Right atrium auricular region (tissue), 2 donors: Measurements from ENCODE around the gene CEACAM16. TPM values are rescaled to one million over a fixed set of nuclear protein-coding genes. Genes with fewer than 3 reads are reported as not detected.

Experiments
- DNase-seq: peaks from one replicate; pipeline ENCODE4 v3.0.0-alpha.2; 2019; ENCODE audit warnings: low spot score
- H3K27ac ChIP-seq, 2 donors: fragments of 200-600 bp; sonication (generic); 1 replicate in 1 of 2; 2 replicates in 1 of 2; pipeline ENCODE4 v1.5.1; 2016 to 2019
- H3K27me3 ChIP-seq, 2 donors: fragments of 200-600 bp; sonication (generic); one replicate each; pipeline versions ENCODE4 v1.5.1 to v1.6.0; 2017 to 2019
- H3K36me3 ChIP-seq: fragments of 200-600 bp; sonication (generic); one replicate; pipeline ENCODE4 v1.5.1; 2016
- H3K4me1 ChIP-seq, 2 donors: fragments of 200-600 bp; sonication (generic); one replicate each; pipeline versions ENCODE4 v1.5.1 to v1.6.0; 2017 to 2019
- H3K4me3 ChIP-seq, 2 donors: fragments of 200-600 bp; sonication (generic); 1 replicate in 1 of 2; 2 replicates in 1 of 2; pipeline ENCODE4 v1.5.1; 2017 to 2019; ENCODE audit warnings: mild to moderate bottlenecking in 1 of 2, moderate library complexity in 1 of 2
- H3K9me3 ChIP-seq, 2 donors: fragments of 200-600 bp; sonication (generic); one replicate each; pipeline ENCODE4 v1.5.1; 2019
- CTCF ChIP-seq, 2 donors: fragments of 200-600 bp; sonication (generic); IDR thresholded peaks; one replicate each; pipeline ENCODE4 v1.5.1; 2019; ENCODE audit warnings: antibody characterized with exemption in 2 of 2
- total RNA-seq, 2 donors: library from RNA; depleted of rRNA; stranded (reverse); fragments of >200 nt; gene quantifications; one replicate each; pipeline ENCODE4 v1.1.0, GENCODE V29; 2016

CEACAM16 gene
- total RNA-seq, 2 donors from 2014 or later: not detected

GRCh38 chr19:44657211-44657921 lies 41.6 kb upstream of the CEACAM16 start:
- peaks cover 96% of the 10 kb centered on the region for H3K36me3 ChIP-seq
- no peak overlapping the region for H3K4me3 ChIP-seq
- peak; percentile 82 to 99 for TF ChIP-seq CTCF (IDR thresholded peaks at IDR 0.05)

GRCh38 chr19:44658069-44658733 lies 40.8 kb upstream of the CEACAM16 start:
- no peak overlapping the region for H3K27ac ChIP-seq
- no peak for TF ChIP-seq CTCF (IDR thresholded peaks at IDR 0.05)
- DNase-seq: no peak
- H3K4me3 ChIP-seq: no peak overlapping the region
- no peaks in the 10 kb centered on the region for H3K9me3 ChIP-seq
- H3K4me1 ChIP-seq: peaks cover 0 to 13% of the 10 kb centered on the region in 2 donors
- no peaks in the 10 kb centered on the region for H3K27me3 ChIP-seq
- peaks cover 96% of the 10 kb centered on the region for H3K36me3 ChIP-seq

More at GRCh38 chr19:44657211-44657921, 41.6 kb upstream of the CEACAM16 start:
- Histone ChIP-seq H3K27me3 (no peaks in the 10 kb centered on the region), H3K9me3 (no peaks in the 10 kb centered on the region), H3K4me1 (peaks cover 0 to 13% of the 10 kb centered on the region in 2 donors), H3K27ac (no peak overlapping the region)
- peak; percentile 63 for DNase-seq

GRCh38 chr19:44660081-44660480 lies 38.9 kb upstream of the CEACAM16 start:
- Histone ChIP-seq H3K27me3 (no peaks in the 10 kb centered on the region), H3K36me3 (peaks cover 82% of the 10 kb centered on the region), H3K4me3 (no peak overlapping the region), H3K4me1 (peaks cover 0 to 7% of the 10 kb centered on the region in 2 donors), H3K9me3 (no peaks in the 10 kb centered on the region), H3K27ac (no peak overlapping the region)
- DNase-seq: no peak
- TF ChIP-seq CTCF (IDR thresholded peaks at IDR 0.05): no peak

- no peak for DNase-seq
- no peak for TF ChIP-seq CTCF (IDR thresholded peaks at IDR 0.05)
- H3K4me3 ChIP-seq: no peak overlapping the region
- no peaks in the 10 kb centered on the region for H3K27me3 ChIP-seq
- H3K36me3 ChIP-seq: peaks cover 71% of the 10 kb centered on the region
- no peak overlapping the region for H3K27ac ChIP-seq
- peaks cover 0 to 7% of the 10 kb centered on the region in 2 donors for H3K4me1 ChIP-seq
- H3K9me3 ChIP-seq: no peaks in the 10 kb centered on the region
These were observed 37.7 kb upstream of the CEACAM16 start for GRCh38 chr19:44661205-44661604.

- Histone ChIP-seq H3K36me3 (peaks cover 64% of the 10 kb centered on the region), H3K27ac (no peak overlapping the region)
- no peak for TF ChIP-seq CTCF (IDR thresholded peaks at IDR 0.05)
These were observed 37.0 kb upstream of the CEACAM16 start for GRCh38 chr19:44661904-44662303.

More at GRCh38 chr19:44661904-44662303, 37.0 kb upstream of the CEACAM16 start:
- Histone ChIP-seq H3K27me3 (no peaks in the 10 kb centered on the region), H3K4me3 (no peak overlapping the region), H3K9me3 (no peaks in the 10 kb centered on the region), H3K4me1 (peaks cover 0 to 7% of the 10 kb centered on the region in 2 donors)
- no peak for DNase-seq
